Esophagus muscularis mucosa (tissue), 4 donors: ENCODE measurements around the gene ACER3. TPM values are rescaled to one million over a fixed set of nuclear protein-coding genes. Genes with fewer than 3 reads are reported as not detected.

Source experiments
- DNase-seq: peaks from one replicate; pipeline ENCODE4 v3.0.0-alpha.2; 2017; ENCODE audit errors: extremely low spot score
- H3K27ac ChIP-seq, 4 donors: fragments of 200-600 bp; sonication (generic); replicated peaks in 1 of 4; 1 replicate in 3 of 4; 2 replicates in 1 of 4; pipeline ENCODE4 v1.5.1; 2016 to 2019; ENCODE audit warnings: mild to moderate bottlenecking in 1 of 4
- H3K27me3 ChIP-seq, 4 donors: fragments of 200-600 bp; sonication (generic); one replicate each; pipeline versions ENCODE4 v1.5.1 to v1.6.0; 2016 to 2019
- H3K36me3 ChIP-seq, 4 donors: fragments of 200-600 bp; sonication (generic); one replicate each; pipeline ENCODE4 v1.5.1; 2016 to 2019
- H3K4me1 ChIP-seq, 4 donors: fragments of 200-600 bp; sonication (generic); one replicate each; pipeline ENCODE4 v1.5.1; 2016 to 2019
- H3K4me3 ChIP-seq, 4 donors: fragments of 200-600 bp; sonication (generic); 1 replicate in 2 of 4; 2 replicates in 2 of 4; pipeline ENCODE4 v1.5.1; 2016 to 2019; ENCODE audit warnings: mild to moderate bottlenecking in 4 of 4, moderate library complexity in 1 of 4
- H3K9me3 ChIP-seq, 4 donors: fragments of 200-600 bp; sonication (generic); 1 replicate in 3 of 4; 2 replicates in 1 of 4; pipeline ENCODE4 v1.5.1; 2016 to 2019
- CTCF ChIP-seq, 3 experiments: fragments of 200-600 bp in 2 of 3; fragments of 450-650 bp in 1 of 3; sonication (generic) in 2 of 3; IDR thresholded peaks; one replicate each; pipeline ENCODE4 v1.5.1; 2017 to 2019; ENCODE audit warnings: antibody characterized with exemption in 3 of 3, mild to moderate bottlenecking in 2 of 3, moderate library complexity in 1 of 3
- EP300 ChIP-seq: sonication (generic); formaldehyde crosslinking; IDR thresholded peaks from one replicate; pipeline ENCODE4 v1.6.1; 2017; ENCODE audit warnings: antibody characterized with exemption
- POLR2A ChIP-seq: fragments of 450-650 bp; IDR thresholded peaks from one replicate; pipeline ENCODE4 v1.6.1; 2017; ENCODE audit warnings: antibody characterized with exemption, moderate library complexity, mild to moderate bottlenecking, low read depth
- POLR2AphosphoS5 ChIP-seq, 2 donors: sonication (generic); formaldehyde crosslinking; IDR thresholded peaks; one replicate each; pipeline ENCODE4 v1.6.1; 2017; ENCODE audit warnings: antibody characterized with exemption in 2 of 2
- WGBS: methylation state at CpG from one replicate; pipeline ENCODE4 v1.1.5; 2018; 5-methylcytosine and 5-hydroxymethylcytosine counted together
- intact Hi-C: fragments of 100-400 bp; cut with DNase I; formaldehyde crosslinking; loops from one replicate; pipeline ENCODE4 v1.15.1; 2023
- total RNA-seq, 4 donors: library from RNA; depleted of rRNA; stranded (reverse); fragments of >200 nt; gene quantifications; one replicate each; pipeline versions ENCODE4 v1.1.0 to v1.2.1, GENCODE V29; 2016

ACER3 gene
- total RNA-seq, 4 donors from 2014 or later: 10.5 to 12.8 (median 11.2) TPM

GRCh38 chr11:77069969-77070582 lies 209.4 kb downstream of the ACER3 start:
- DNase-seq: no peak
- Histone ChIP-seq H3K4me3 (no peak overlapping the region), H3K9me3 (no peaks in the 10 kb centered on the region), H3K4me1 (peaks cover 35 to 80% (median 68%) of the 10 kb centered on the region in 4 donors), H3K27me3 (no peaks in the 10 kb centered on the region), H3K36me3 (no peaks in the 10 kb centered on the region), H3K27ac (no peak overlapping the region)
- intact Hi-C loops: no loop called here
- WGBS: 91% methylated on average over 4 of the region's 8 CpGs
- TF ChIP-seq POLR2AphosphoS5 (IDR thresholded peaks at IDR 0.05) (no peak), CTCF (IDR thresholded peaks at IDR 0.05) (no peak), EP300 (no peak), POLR2A (no peak)

- no peak for TF ChIP-seq EP300
- TF ChIP-seq CTCF (IDR thresholded peaks at IDR 0.05): no peak
- no peak for TF ChIP-seq POLR2A
- no peak for TF ChIP-seq POLR2AphosphoS5 (IDR thresholded peaks at IDR 0.05)
- Histone ChIP-seq H3K27ac (peak overlapping the region in 2 of 4 donors; percentile 78 to 83), H3K27me3 (no peaks in the 10 kb centered on the region), H3K4me3 (no peak overlapping the region), H3K4me1 (peaks cover 30 to 77% (median 63%) of the 10 kb centered on the region in 4 donors), H3K9me3 (no peaks in the 10 kb centered on the region), H3K36me3 (no peaks in the 10 kb centered on the region)
- intact Hi-C loops: no loop called here
- WGBS: 90% methylated on average over 5 of the region's 7 CpGs
- DNase-seq: no peak
Measured at GRCh38 chr11:77071077-77071476, 210.4 kb downstream of the ACER3 start.

DNA sequence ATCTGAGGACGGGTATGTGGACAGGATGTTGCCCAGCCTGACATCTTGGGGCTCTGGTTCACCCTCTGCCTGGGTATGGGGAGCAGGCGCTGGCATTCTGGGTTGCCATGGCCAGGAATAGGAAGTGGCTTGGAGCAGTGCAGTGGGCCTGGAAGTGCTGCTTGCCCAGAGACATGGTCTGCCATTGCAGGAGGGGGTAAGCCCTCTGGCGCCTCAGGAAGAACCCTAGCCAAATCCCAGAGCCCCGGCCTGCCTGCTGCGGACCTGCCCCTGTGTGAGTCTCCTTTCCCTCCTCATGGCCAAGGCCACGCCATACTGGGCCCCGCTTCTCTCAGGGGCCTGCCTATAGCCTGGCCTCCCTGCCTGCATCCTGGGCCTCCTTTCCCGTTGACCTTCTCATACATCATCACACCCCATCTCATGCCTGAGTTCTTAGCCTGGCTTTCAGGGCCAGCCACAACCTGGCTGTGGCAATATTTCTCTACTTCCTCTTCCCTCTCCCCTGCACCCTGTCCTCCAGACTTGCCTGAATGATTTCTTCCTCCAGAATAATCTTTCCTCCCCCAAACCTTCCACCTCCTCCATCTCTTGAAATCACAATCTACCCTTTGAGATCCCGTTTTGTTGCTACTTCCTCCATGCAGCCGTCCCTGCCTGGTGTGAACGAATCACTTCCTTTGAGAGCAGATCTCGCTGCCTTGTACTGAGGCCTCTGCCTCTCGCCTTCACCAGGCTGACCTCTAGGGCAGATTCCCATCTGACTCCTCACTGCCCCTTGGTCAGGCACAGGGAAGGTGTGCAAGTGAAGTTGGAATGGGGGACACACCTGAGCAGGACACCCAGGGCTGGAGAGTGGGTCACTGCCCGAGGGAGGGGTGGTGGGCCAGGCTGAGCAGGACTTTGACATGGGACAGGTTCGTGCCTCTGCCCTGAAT lies 211.2 kb downstream of the ACER3 start:
- peaks cover 30 to 74% (median 59%) of the 10 kb centered on the region in 4 donors for H3K4me1 ChIP-seq
- H3K27me3 ChIP-seq: no peaks in the 10 kb centered on the region
- H3K9me3 ChIP-seq: no peaks in the 10 kb centered on the region
- intact Hi-C loops: no loop called here
- WGBS: 76% methylated on average over 15 of the region's 15 CpGs
- DNase-seq: no peak
- TF ChIP-seq EP300: no peak
- no peak for TF ChIP-seq POLR2AphosphoS5 (IDR thresholded peaks at IDR 0.05)
- TF ChIP-seq POLR2A: no peak
- no peak for TF ChIP-seq CTCF (IDR thresholded peaks at IDR 0.05)
- H3K36me3 ChIP-seq: no peaks in the 10 kb centered on the region
- no peak overlapping the region for H3K4me3 ChIP-seq
- H3K27ac ChIP-seq: peak overlapping the region; percentile 75 to 84 (median 80)

GRCh38 chr11:77072851-77073327 lies 212.2 kb downstream of the ACER3 start:
- no peak for DNase-seq
- H3K36me3 ChIP-seq: no peaks in the 10 kb centered on the region
- intact Hi-C loops: no loop called here
- no peaks in the 10 kb centered on the region for H3K9me3 ChIP-seq
- H3K4me1 ChIP-seq: peaks cover 27 to 64% (median 49%) of the 10 kb centered on the region in 4 donors
- TF ChIP-seq CTCF (IDR thresholded peaks at IDR 0.05) (no peak), POLR2AphosphoS5 (IDR thresholded peaks at IDR 0.05) (no peak), POLR2A (no peak), EP300 (no peak)
- H3K27me3 ChIP-seq: no peaks in the 10 kb centered on the region
- WGBS: 56% methylated on average over 8 of the region's 8 CpGs
- peak overlapping the region; percentile 75 to 84 (median 80) for H3K27ac ChIP-seq
- no peak overlapping the region for H3K4me3 ChIP-seq
